ENCODE results near the gene TNFRSF1B. TPM values are rescaled to one million over a fixed set of nuclear protein-coding genes. Genes with fewer than 3 reads are reported as not detected.
A peak's percentile ranks its signal among the peaks of the same experiment; 100 is the strongest.

TNFRSF1B gene
- total RNA-seq, 3 donors from 2014 or later (not counting 1 experiment from before 2014, with no cell fraction given): 152 to 173 (median 172) TPM

GRCh38 chr1:12206792-12207424 lies 40.1 kb downstream of the TNFRSF1B start:
- 87% methylated on average over 17 of the region's 17 CpGs for WGBS (ENCODE audit: insufficient coverage)
- intact Hi-C loops (cut with micrococcal nuclease): no loop called here
- H3K4me3 ChIP-seq (ENCODE audit: low read length): no peak overlapping the region
- peaks cover 45 to 68% of the 10 kb centered on the region in 2 donors for H3K4me1 Mint-ChIP-seq
- no peak overlapping the region for H3K27ac ChIP-seq (ENCODE audit: low read length)
- no peak for DNase-seq
- TF ChIP-seq CTCF (IDR thresholded peaks at IDR 0.05): no peak
- ATAC-seq: no peak
- no peaks in the 10 kb centered on the region for H3K36me3 Mint-ChIP-seq
- H3K27ac Mint-ChIP-seq: peak overlapping the region; percentile 58 to 88
- peaks cover 49% of the 10 kb centered on the region for H3K36me3 ChIP-seq (ENCODE audit: control insufficient read depth, insufficient read depth, low read length)
- no peaks in the 10 kb centered on the region for H3K9me3 Mint-ChIP-seq
- H3K27me3 ChIP-seq (ENCODE audit: control insufficient read depth, insufficient read depth, low read length): no peaks in the 10 kb centered on the region
- no peaks in the 10 kb centered on the region for H3K9me3 ChIP-seq (ENCODE audit: control insufficient read depth, insufficient read depth, low read length)
- peaks cover 66% of the 10 kb centered on the region for H3K4me1 ChIP-seq (ENCODE audit: control insufficient read depth, insufficient read depth, low read length)
- no peaks in the 10 kb centered on the region for H3K27me3 Mint-ChIP-seq (ENCODE audit: low read depth in 2 of 2)
- no peak overlapping the region for H3K4me3 Mint-ChIP-seq

GRCh38 chr1:12208271-12208670 lies 41.5 kb downstream of the TNFRSF1B start:
- no peaks in the 10 kb centered on the region for H3K27me3 ChIP-seq (ENCODE audit: control insufficient read depth, insufficient read depth, low read length)
- no peaks in the 10 kb centered on the region for H3K9me3 ChIP-seq (ENCODE audit: control insufficient read depth, insufficient read depth, low read length)
- no peaks in the 10 kb centered on the region for H3K36me3 Mint-ChIP-seq
- H3K27ac ChIP-seq (ENCODE audit: low read length): peak overlapping the region; percentile 28
- peaks cover 53% of the 10 kb centered on the region for H3K4me1 ChIP-seq (ENCODE audit: control insufficient read depth, insufficient read depth, low read length)
- no peak for ATAC-seq
- no peaks in the 10 kb centered on the region for H3K27me3 Mint-ChIP-seq (ENCODE audit: low read depth in 2 of 2)
- TF ChIP-seq CTCF (IDR thresholded peaks at IDR 0.05): no peak
- H3K36me3 ChIP-seq (ENCODE audit: control insufficient read depth, insufficient read depth, low read length): peaks cover 35% of the 10 kb centered on the region
- no peaks in the 10 kb centered on the region for H3K9me3 Mint-ChIP-seq
- DNase-seq: peak in 1 of 2 donors; percentile 30
- H3K4me3 ChIP-seq (ENCODE audit: low read length): no peak overlapping the region
- peaks cover 31 to 58% of the 10 kb centered on the region in 2 donors for H3K4me1 Mint-ChIP-seq
- peak overlapping the region; percentile 79 to 88 for H3K27ac Mint-ChIP-seq
- intact Hi-C loops (cut with micrococcal nuclease): no loop called here
- H3K4me3 Mint-ChIP-seq: no peak overlapping the region
- 90% methylated on average over 6 of the region's 6 CpGs for WGBS (ENCODE audit: insufficient coverage)

- Histone ChIP-seq H3K4me1 (ENCODE audit: control insufficient read depth, insufficient read depth, low read length) (peaks cover 46% of the 10 kb centered on the region), H3K36me3 (ENCODE audit: control insufficient read depth, insufficient read depth, low read length) (peaks cover 31% of the 10 kb centered on the region)
- TF ChIP-seq CTCF (IDR thresholded peaks at IDR 0.05): peak; percentile 90
Measured at GRCh38 chr1:12208764-12209494, 42.1 kb downstream of the TNFRSF1B start.

More at GRCh38 chr1:12208764-12209494, 42.1 kb downstream of the TNFRSF1B start:
- no peaks in the 10 kb centered on the region for H3K9me3 ChIP-seq (ENCODE audit: control insufficient read depth, insufficient read depth, low read length)
- no peak overlapping the region for H3K4me3 ChIP-seq (ENCODE audit: low read length)
- Mint-ChIP-seq H3K9me3 (no peaks in the 10 kb centered on the region), H3K4me1 (peaks cover 27 to 52% of the 10 kb centered on the region in 2 donors), H3K27ac (peak overlapping the region; percentile 79 to 88), H3K4me3 (peak overlapping the region; percentile 21), H3K36me3 (no peaks in the 10 kb centered on the region), H3K27me3 (ENCODE audit: low read depth in 2 of 2) (no peaks in the 10 kb centered on the region)
- 25% methylated on average over 14 of the region's 14 CpGs for WGBS (ENCODE audit: insufficient coverage)
- no peaks in the 10 kb centered on the region for H3K27me3 ChIP-seq (ENCODE audit: control insufficient read depth, insufficient read depth, low read length)
- DNase-seq (peak; percentile 89 to 92), ATAC-seq (peak; percentile 85 to 88 (median 87))
- intact Hi-C loops (cut with micrococcal nuclease): loop anchor here (1.0 kb wide), 1 partner anchor 85 kb away; no protein-coding TSS in a partner anchor
- H3K27ac ChIP-seq (ENCODE audit: low read length): peak overlapping the region; percentile 44
